HL-60 (cell line): ENCODE results near the gene SIRT6.

Source experiments
- CTCF ChIP-seq: IDR thresholded peaks from one replicate; pipeline ENCODE4 v1.5.1; 2011; ENCODE audit warnings: low read length, control low read depth, inconsistent platforms; ENCODE audit not compliant: insufficient read depth
- POLR2AphosphoS5 ChIP-seq: IDR thresholded peaks from 2 replicates; pipeline ENCODE4 v1.6.1; 2012; ENCODE audit warnings: low read depth

- TF ChIP-seq POLR2AphosphoS5 (no peak), CTCF (no peak)
Measured at GRCh38 chr19:4187313-4188122, 5.2 kb upstream of the SIRT6 start.
